Right ventricle myocardium inferior (tissue), 1 donor: ENCODE measurements around the gene TANGO2. TPM values are rescaled to one million over a fixed set of nuclear protein-coding genes. Genes with fewer than 3 reads are reported as not detected.

Source experiments
- ATAC-seq: fragments of 200-7000 bp; cut with Tn5 transposase; one replicate; pipeline ENCODE4 v1.9.1; 2020; ENCODE audit warnings: mild to moderate bottlenecking, moderate library complexity
- DNase-seq: peaks from one replicate; pipeline ENCODE4 v3.0.0; 2021; ENCODE audit errors: missing footprints
- intact Hi-C: fragments of 100-400 bp; cut with DNase I; formaldehyde crosslinking; loops from one replicate; pipeline ENCODE4 v1.11.0; 2022
- total RNA-seq: library from RNA; stranded (reverse); fragmentation: NEBNext Ultra II Directional; extraction: Animal tissue kit (Norgen Biotek cat#: 25700); gene quantifications from one replicate; pipeline ENCODE4 v1.2.1, GENCODE V29; 2021
- donor health status: DM: no; HTN: yes; CAD: no; lungs with severe emphysema.

The TANGO2 gene
- total RNA-seq, 1 donor from 2014 or later, result 54.6 TPM

DNA sequence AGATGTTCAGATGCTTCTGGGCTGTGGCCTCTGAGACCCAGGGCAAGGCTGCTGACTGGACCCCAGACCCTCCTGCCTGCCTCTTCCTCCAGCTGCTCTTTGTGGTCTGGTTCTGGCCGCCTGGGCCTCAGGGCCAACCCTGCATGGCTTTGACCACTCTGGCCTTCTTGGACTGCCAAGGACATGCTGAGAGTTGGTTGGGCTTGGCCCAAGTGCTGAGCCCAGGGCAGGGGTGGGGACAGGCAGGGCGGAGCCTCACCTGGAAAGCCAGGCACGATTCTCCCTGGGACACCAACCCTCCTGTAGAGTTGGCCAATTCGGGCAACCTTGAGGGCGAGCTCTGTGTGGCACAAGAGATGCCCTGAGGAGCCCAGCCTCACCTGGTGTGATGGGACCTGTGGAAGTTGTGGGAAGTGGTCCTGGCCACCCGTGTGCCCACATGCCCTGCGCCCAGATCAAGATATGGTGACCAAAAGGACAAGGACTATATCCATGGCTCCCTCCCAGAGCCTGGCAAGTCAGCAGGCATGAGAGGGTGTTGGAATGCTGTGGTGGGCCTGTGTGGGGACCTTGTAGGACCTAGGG, 11.6 kb downstream of the TANGO2 start:
- intact Hi-C loops, result no loop called here
- DNase-seq, result no peak
- no peak for ATAC-seq

DNA sequence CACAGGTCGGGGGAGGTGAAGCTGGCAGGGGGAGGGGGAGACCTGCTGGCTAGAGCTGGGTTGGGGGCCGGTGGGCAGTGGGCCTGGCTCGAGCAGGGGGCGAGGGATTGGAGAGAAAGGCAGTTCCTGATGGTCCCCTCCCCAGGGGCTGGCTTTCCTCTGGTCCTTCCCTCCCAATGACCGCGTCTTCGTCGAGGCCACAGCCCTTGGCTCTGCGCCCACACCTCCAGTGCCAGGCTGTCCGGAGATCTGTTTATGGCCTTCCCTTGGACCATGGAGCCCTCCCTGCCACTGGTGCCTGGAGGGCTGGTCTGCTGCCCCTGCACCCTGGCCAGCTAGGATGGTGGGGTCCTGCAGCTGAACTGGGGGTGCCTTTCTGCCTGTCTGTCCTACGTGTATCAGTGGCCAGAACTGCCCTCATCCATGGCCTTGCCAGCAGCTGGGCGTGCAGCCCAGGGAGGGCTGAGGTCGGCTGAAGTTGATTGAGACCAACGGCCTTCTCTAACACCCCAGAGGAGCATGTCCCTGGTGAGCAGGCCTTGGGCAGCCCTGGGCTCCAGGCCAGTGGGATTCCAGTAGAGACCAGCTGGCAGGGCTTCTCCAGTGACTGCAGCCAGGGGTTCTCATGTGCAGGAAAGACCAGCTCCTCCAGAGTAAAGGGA, 12.3 kb downstream of the TANGO2 start:
- ATAC-seq (peak; percentile 78), DNase-seq (peak; percentile 88)
- intact Hi-C loops, result no loop called here

GRCh38 chr22:20034143-20034542, 13.2 kb downstream of the TANGO2 start:
- no peak for DNase-seq
- no peak for ATAC-seq
- intact Hi-C loops, result no loop called here

GRCh38 chr22:20035375-20036083, 14.6 kb downstream of the TANGO2 start:
- intact Hi-C loops, result no loop called here
- DNase-seq, result peak; percentile 64
- ATAC-seq, result no peak

DNA sequence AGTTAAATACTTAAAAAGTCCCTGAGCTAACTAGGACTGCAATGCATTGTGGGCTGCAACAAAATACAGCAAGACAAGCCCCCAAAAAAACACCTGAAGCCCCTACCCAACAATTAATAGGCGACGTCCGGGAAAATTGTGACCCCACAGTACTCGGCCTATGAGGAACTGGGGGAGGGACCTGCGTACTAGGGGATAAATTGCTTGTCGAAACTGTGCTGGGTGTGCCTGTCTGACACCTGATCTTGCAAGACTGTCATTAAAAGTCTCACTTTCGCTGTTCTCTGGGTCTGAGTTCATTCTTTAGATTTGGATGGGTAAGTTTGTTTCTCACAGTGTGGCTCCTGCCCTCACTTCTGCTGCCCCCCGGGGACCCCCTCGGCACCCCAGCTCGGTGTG, 15.2 kb downstream of the TANGO2 start:
- intact Hi-C loops, result no loop called here
- DNase-seq, result no peak

DNA sequence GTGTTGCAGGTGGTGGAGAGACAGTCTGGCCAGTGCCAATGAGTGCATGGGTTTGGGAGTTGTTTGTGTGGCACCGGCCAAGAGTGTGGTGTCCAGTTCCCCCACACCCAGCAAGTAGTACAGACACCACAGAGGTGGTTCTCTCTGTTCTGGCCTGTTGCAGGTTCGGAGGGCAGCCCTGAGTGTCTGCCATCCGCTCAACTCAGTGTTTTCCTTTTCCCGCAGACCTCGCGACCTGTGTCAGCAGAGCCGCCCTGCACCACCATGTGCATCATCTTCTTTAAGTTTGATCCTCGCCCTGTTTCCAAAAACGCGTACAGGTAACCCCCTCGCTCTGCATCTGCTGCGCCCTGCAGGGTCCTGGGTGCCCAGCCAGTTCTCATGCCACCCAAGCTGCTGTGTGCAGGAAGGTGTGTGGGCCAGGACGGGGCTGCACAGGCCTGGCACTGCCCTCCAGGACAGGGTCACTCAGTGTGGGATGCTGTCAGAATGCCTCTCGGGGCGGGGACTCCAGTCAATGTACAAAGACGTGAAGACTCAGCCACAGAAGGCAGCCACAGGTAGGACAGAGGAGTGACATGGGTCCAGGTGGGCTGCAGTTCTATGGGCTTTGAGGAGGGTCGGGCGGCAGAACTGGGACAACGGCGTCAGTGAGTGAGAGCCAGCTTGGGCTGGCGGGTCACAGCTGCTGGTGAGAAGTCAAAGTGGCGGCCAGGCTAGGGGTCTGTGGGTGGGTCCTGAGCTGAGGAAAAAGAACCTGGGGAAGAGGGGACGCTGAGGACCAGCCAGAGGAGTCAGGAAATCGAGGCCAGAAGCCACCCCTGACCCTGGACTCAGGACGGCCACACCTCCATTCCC, 15.9 kb downstream of the TANGO2 start:
- no peak for ATAC-seq
- DNase-seq, result peak; percentile 46
- intact Hi-C loops, result no loop called here

More for the DNA sequence above, 15.2 kb downstream of the TANGO2 start:
- no peak for ATAC-seq

GRCh38 chr22:20037419-20037818, 16.5 kb downstream of the TANGO2 start:
- no peak for ATAC-seq
- no peak for DNase-seq
- intact Hi-C loops, result no loop called here

GRCh38 chr22:20038574-20038973, 17.7 kb downstream of the TANGO2 start:
- DNase-seq (no peak), ATAC-seq (no peak)
- intact Hi-C loops, result no loop called here

DNA sequence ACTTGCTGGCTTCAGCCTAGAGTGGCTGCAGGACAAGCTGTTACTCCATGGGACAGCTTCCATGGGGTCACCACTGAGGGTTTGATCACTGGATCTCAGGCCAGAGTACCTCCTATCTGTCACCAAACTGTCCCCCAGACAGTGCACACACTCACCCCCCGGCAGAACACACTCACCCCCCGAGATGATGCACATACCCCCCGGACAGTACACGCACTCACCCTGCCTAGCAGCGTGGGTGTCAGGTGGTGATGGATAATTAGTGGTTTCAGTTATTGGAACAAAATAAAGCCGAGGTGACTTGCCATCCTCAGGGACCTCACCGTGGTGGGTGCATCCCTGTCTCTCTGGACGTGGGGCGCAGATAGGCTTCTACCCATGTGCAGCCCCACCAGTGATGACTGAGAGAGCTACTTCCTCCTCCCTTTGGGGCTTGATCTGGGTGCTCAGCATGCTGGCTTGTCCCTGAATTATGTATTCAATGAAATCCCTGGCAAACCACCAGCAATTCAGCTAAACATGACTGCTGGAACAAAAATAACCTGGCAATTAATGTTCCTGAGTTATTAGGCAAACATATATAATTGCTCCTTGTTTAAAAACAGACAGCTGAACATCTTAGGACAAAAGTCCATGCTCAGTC, 18.9 kb downstream of the TANGO2 start:
- peak; percentile 58 for DNase-seq
- no peak for ATAC-seq
- intact Hi-C loops, result no loop called here

GRCh38 chr22:20040327-20041200, 19.7 kb downstream of the TANGO2 start:
- peak; percentile 48 for DNase-seq
- ATAC-seq, result no peak
- intact Hi-C loops, result no loop called here

DNA sequence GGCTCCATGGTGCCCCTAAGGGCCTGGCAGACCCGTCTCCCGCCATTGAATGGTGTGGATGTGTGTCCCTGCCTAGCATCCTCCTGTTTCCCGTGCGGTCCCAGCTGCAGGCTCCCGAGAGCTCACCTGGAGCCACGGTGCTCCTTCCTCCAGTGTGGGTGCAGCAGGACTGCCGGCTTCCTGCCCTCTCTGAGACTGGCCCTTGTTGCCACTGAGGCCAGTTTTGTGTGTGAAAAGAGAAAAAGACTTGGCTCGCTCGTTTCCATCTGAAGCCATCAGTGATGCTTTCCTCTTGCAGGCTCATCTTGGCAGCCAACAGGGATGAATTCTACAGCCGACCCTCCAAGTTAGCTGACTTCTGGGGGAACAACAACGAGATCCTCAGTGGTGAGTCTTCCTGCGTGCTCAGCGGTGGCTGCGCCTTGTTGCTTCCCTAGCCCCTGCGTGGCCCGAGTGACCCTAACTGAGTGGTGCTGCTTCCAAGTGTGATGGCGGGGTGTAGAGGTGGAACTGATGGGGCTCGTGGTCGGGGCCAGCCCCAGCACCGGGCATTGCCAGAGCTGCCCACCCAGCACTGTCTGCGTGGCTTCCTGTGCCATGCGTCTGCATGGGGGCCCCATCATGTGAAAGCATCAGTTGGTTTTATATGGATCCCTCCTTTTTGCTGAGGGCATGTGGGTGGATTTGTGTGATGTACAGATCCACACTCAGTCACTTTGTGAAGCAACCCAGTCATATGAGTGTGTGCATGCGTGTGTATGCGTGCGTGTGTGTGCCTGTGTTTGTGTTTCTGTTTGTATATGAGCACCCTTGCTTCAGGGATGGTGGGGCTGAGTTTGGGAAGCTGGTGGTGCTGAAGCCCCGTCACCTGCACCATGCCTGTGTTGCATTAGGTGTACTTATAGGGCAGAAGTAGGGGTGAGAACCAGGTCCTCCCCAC, 22.4 kb downstream of the TANGO2 start:
- peak; percentile 52 for DNase-seq
- intact Hi-C loops, result no loop called here
- ATAC-seq, result no peak

GRCh38 chr22:20043997-20044342, 23.1 kb downstream of the TANGO2 start:
- ATAC-seq, result no peak
- DNase-seq, result no peak
- intact Hi-C loops, result no loop called here

DNA sequence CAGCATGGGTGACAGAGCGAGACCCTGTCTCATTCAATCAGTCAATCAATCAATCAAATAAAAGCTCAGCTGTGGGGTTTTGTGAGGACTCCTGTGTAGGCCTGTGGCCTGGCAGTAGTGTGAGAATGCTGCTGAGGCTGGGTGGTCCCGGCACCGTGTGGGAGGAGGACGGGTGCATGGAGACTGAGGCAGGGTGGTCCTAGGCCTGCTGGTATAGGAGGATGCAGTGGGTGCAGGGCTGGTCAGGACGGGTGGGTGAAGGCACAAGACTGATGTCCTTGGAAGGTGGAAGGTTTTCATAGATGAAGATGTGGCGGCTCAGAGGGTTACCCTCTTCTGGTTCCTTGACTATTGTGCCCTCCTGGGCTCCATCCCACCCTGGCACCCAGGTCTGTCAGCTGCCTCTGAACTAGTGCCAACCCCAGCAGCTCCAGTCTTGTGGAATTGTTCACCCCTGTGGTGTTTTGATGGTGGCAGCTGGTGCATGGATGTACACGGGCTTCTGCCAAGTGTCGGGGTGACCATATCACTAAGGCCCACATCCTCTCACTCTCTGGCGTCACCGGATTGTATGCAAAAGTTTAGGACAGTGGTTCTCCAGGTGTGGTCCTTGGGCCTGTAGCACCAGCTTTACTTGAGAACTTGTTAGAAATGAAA, 23.7 kb downstream of the TANGO2 start:
- DNase-seq (no peak), ATAC-seq (peak; percentile 16)
- intact Hi-C loops, result no loop called here

- ATAC-seq (no peak), DNase-seq (no peak)
- intact Hi-C loops, result no loop called here
These were observed 25.8 kb downstream of the TANGO2 start for GRCh38 chr22:20046730-20047129.

GRCh38 chr22:20051927-20052308, 31.0 kb downstream of the TANGO2 start:
- intact Hi-C loops, result no loop called here

More at GRCh38 chr22:20051927-20052308, 31.0 kb downstream of the TANGO2 start:
- ATAC-seq (no peak), DNase-seq (no peak)
